Left lung (tissue), 10 donors: ENCODE results near the gene PRR23E. TPM values are rescaled to one million over a fixed set of nuclear protein-coding genes. Genes with fewer than 3 reads are reported as not detected.

Source experiments
- ATAC-seq: fragments of 200-7000 bp; cut with Tn5 transposase; one replicate; pipeline ENCODE4 v1.9.1; 2020; ENCODE audit warnings: moderate library complexity
- DNase-seq, 4 donors: peaks; one replicate each; pipeline ENCODE4 v3.0.0-alpha.2; 2013 to 2020
- H3K27ac ChIP-seq, 2 donors: fragments of 200-600 bp; sonication (generic) in 1 of 2; one replicate each; pipeline versions ENCODE4 v1.5.0 to v1.8.0; 2020 to 2021
- H3K27me3 ChIP-seq, 2 donors: fragments of 200-600 bp; sonication (generic) in 1 of 2; one replicate each; pipeline versions ENCODE4 v1.5.0 to v1.8.0; 2020 to 2021
- H3K36me3 ChIP-seq, 2 donors: fragments of 200-600 bp; sonication (generic) in 1 of 2; one replicate each; pipeline versions ENCODE4 v1.5.0 to v1.8.0; 2020 to 2021
- H3K4me1 ChIP-seq, 2 donors: fragments of 200-600 bp; one replicate each; pipeline ENCODE4 v1.8.0; 2021
- H3K4me3 ChIP-seq, 2 donors: fragments of 200-600 bp; sonication (generic) in 1 of 2; one replicate each; pipeline versions ENCODE4 v1.5.0 to v1.8.0; 2020 to 2021; ENCODE audit warnings: mild to moderate bottlenecking in 1 of 2
- H3K9me3 ChIP-seq, 2 donors: fragments of 200-600 bp; sonication (generic) in 1 of 2; one replicate each; pipeline versions ENCODE4 v1.5.0 to v1.8.0; 2020 to 2021
- intact Hi-C, 2 donors: fragments of 100-400 bp; cut with DNase I; formaldehyde crosslinking; loops; one replicate each; pipeline versions ENCODE4 v1.11.2 to v1.14.2; 2022
- polyA plus RNA-seq, 6 donors: library from polyadenylated mRNA; unstranded; fragments of 120-200 nt; gene quantifications; one replicate each; pipeline ENCODE4 v1.2.1, GENCODE V29; 2013; ENCODE audit not compliant: insufficient read length in 6 of 6
- total RNA-seq, 2 donors: library from RNA; stranded (reverse); fragmentation: NEBNext Ultra II Directional; extraction: Animal tissue kit (Norgen Biotek cat#: 25700); gene quantifications; one replicate each; pipeline ENCODE4 v1.2.1, GENCODE V29; 2021
- TF ChIP-seq, protein P1 (sequence below), 2 donors: fragments of 200-600 bp; sonication (generic) in 1 of 2; IDR thresholded peaks; one replicate each; pipeline versions ENCODE4 v1.5.0 to v1.8.0; 2021; ENCODE audit warnings: antibody characterized with exemption in 2 of 2
- donor health status: DM: no; HTN: yes; CAD: no.
- donor health status: DM: no; HTN: no; CAD: no.

PRR23E gene
- total and polyA plus RNA-seq, 8 donors, result not detected

DNA sequence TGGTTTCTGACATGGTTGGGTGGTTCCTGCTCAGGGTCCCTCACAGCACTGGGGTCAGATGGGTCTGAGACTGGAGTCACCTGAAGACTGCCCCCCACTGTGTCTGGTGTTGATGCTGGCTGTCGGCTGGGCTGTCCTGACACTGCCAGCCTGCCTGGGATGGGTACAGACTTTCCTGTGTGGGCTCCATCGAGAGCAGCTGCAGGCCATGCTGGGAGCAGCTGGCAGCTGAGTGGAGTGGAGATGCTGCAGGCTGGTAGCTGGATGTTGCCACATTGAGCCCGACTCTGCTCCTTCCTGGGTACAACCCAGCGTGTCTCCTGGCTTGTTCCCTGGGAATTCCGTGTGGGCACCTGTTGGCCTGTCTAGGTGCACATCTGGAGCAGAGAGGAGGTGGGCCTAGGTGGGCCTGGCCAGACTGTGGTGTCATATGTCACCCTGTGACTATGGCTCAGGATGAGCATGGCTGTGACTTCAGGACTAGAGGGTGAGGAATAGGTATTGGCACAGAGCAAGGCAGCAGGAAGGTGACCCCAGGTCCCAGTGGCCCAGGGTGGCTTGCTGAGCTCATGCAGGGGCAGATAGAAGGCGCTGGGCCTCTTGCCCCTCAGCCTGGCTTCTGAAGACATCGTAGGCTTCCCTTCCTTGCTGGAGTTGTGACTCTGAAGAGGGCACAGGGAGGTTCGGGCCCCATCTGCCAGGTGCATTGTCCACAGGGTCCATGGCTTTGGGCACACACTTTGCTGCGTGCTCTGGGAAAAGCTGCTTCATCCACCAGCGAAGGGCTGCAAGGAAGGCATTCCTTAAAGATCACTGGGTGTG, 40.0 kb upstream of the PRR23E start:
- ATAC-seq (no peak), DNase-seq (peak in 1 of 4 donors; percentile 12)
- H3K4me1 ChIP-seq, result no peaks in the 10 kb centered on the region
- intact Hi-C loops, result no loop called here
- TF ChIP-seq, protein P1, sequence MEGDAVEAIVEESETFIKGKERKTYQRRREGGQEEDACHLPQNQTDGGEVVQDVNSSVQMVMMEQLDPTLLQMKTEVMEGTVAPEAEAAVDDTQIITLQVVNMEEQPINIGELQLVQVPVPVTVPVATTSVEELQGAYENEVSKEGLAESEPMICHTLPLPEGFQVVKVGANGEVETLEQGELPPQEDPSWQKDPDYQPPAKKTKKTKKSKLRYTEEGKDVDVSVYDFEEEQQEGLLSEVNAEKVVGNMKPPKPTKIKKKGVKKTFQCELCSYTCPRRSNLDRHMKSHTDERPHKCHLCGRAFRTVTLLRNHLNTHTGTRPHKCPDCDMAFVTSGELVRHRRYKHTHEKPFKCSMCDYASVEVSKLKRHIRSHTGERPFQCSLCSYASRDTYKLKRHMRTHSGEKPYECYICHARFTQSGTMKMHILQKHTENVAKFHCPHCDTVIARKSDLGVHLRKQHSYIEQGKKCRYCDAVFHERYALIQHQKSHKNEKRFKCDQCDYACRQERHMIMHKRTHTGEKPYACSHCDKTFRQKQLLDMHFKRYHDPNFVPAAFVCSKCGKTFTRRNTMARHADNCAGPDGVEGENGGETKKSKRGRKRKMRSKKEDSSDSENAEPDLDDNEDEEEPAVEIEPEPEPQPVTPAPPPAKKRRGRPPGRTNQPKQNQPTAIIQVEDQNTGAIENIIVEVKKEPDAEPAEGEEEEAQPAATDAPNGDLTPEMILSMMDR (IDR thresholded peaks at IDR 0.05), result no peak
- no peaks in the 10 kb centered on the region for H3K36me3 ChIP-seq
- H3K27me3 ChIP-seq, result peaks cover 0 to 16% of the 10 kb centered on the region in 2 donors
- H3K9me3 ChIP-seq, result no peaks in the 10 kb centered on the region
- H3K27ac ChIP-seq, result no peak overlapping the region
- no peak overlapping the region for H3K4me3 ChIP-seq

DNA sequence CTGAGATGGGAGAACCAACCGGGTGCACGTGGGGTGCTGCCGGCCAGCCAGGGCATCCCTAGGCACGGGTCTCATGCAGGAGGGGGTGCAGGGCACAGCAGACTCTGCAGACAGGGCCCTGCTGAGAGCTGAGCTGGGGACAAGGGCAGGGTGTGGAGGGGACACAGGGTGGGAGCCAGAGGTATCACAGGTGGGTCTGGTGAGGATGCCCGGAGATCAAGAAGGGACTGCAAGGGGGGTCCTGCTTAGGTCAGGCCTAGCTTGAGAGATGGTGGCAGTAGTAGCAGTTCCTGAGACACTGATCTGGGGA, 39.5 kb upstream of the PRR23E start:
- ATAC-seq (no peak), DNase-seq (peak in 1 of 4 donors; percentile 19)
- H3K27me3 ChIP-seq, result peaks cover 0 to 22% of the 10 kb centered on the region in 2 donors
- H3K4me1 ChIP-seq, result no peaks in the 10 kb centered on the region
- intact Hi-C loops, result no loop called here
- H3K9me3 ChIP-seq, result no peaks in the 10 kb centered on the region
- no peaks in the 10 kb centered on the region for H3K36me3 ChIP-seq
- H3K4me3 ChIP-seq, result no peak overlapping the region
- H3K27ac ChIP-seq, result no peak overlapping the region
- TF ChIP-seq, protein P1 (IDR thresholded peaks at IDR 0.05), result no peak

DNA sequence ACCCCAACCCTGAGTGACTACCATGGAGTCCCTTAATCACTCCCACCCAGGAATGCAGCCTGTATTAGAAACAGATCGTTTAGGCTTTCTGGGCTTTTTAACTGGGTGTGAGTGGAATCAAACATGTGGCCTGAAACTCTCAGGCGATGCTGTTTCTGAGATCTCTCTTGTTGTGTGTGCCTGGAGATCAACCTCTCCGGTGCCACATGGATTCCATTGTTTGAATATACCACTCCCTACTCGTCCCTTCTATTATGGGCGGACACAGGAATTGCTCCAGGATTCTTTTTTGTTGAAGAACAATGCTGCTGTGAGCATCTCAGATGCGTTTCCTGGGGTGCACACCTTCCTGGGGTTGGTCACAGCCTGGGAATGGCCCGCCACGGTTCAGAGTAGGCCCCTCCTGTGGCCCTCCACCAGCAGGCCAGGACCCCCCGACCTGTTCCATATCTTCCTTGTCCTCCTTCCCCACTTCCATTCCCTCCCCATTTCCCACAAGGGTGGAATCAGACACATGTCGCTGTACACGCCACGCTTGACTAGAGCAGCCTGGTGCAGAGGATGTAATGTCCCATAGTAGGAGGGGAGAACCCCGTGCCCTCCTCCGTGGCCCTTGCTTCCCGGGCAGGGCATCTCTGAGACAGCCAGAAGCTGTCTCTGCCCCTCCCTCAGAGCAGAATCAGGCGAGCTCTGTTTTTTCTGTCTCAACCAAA, 36.4 kb upstream of the PRR23E start:
- TF ChIP-seq, protein P1 (IDR thresholded peaks at IDR 0.05), result no peak
- no peaks in the 10 kb centered on the region for H3K4me1 ChIP-seq
- DNase-seq, result peak in 1 of 4 donors; percentile 16
- no peaks in the 10 kb centered on the region for H3K36me3 ChIP-seq
- H3K27me3 ChIP-seq, result peaks cover 0 to 43% of the 10 kb centered on the region in 2 donors
- H3K4me3 ChIP-seq, result no peak overlapping the region
- H3K27ac ChIP-seq, result no peak overlapping the region
- no peaks in the 10 kb centered on the region for H3K9me3 ChIP-seq
- ATAC-seq, result no peak
- intact Hi-C loops, result no loop called here

DNA sequence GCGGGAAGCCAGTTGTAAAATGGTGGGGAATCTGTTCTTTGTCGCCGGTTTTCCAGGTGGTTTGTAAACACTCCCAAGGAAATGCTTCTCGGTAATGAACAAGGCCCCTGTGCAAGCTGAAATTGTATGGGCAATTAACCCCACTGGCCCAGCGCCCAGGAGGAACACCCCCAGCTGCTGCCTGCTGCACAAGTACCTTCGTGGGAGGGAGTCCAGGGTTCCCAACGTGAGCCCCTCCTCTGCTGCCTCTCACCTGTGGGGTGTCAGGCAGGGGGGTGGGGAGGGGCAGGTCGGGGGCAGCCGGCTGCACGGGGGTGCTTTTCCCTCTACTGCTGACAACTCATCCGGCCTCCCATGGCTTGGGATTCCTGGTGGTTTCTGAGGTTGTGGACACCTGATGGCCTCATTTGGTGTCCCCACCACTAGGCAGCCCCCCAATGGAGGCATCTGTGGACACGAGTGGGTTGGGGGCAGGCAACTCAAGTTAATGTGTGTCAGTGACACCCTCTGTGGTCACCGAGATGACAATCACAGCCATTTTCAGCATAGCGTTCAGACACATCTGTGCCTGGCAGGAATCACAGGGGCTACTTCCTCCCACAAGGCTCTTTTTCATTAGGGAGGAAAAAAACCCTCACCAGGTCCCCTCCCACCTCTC, 35.6 kb upstream of the PRR23E start:
- DNase-seq, result peak in 1 of 4 donors; percentile 21
- ATAC-seq, result no peak
- H3K4me1 ChIP-seq, result no peaks in the 10 kb centered on the region
- H3K36me3 ChIP-seq, result no peaks in the 10 kb centered on the region
- intact Hi-C loops, result no loop called here
- TF ChIP-seq, protein P1 (IDR thresholded peaks at IDR 0.05), result no peak
- no peak overlapping the region for H3K27ac ChIP-seq
- peaks cover 0 to 43% of the 10 kb centered on the region in 2 donors for H3K27me3 ChIP-seq
- no peaks in the 10 kb centered on the region for H3K9me3 ChIP-seq
- H3K4me3 ChIP-seq, result no peak overlapping the region
